HG03025 (cell line): ENCODE measurements around the gene CRYBG2.

ENCODE experiments used
- ATAC-seq: cut with Tn5 transposase; IDR thresholded peaks from one replicate; pipeline ENCODE4 v1.9.1; 2021; ENCODE audit warnings: mild to moderate bottlenecking, moderate library complexity; ENCODE audit not compliant: unreplicated experiment, low FRiP score

CRYBG2 gene

GRCh38 chr1:26370591-26371382 lies 16.9 kb upstream of the CRYBG2 start:
- ATAC-seq: no peak

DNA sequence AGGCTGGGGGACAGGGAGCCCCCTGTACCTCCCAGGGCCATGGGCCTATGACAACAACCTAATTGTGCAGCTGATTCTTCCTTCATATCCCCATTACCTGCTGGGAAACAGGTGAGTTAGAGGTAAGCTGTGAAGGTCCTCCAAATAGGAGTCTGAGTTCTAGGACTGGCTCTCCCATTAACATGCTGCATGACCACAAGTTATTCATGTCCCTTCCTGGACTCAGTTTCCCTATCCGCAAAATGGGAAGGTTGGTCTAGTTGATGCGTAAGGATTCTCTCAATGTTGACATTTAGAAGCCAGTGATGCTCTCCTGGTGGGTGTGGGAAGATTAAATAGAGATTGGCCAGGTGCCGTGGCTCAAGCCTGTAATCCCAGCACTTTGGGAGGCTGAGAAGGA lies 14.6 kb upstream of the CRYBG2 start:
- no peak for ATAC-seq

- no peak for ATAC-seq
Observed at GRCh38 chr1:26368006-26368405, 14.1 kb upstream of the CRYBG2 start.

- no peak for ATAC-seq
Observed at GRCh38 chr1:26367441-26367840, 13.5 kb upstream of the CRYBG2 start.

GRCh38 chr1:26364956-26365355 lies 11.0 kb upstream of the CRYBG2 start:
- ATAC-seq: no peak

DNA sequence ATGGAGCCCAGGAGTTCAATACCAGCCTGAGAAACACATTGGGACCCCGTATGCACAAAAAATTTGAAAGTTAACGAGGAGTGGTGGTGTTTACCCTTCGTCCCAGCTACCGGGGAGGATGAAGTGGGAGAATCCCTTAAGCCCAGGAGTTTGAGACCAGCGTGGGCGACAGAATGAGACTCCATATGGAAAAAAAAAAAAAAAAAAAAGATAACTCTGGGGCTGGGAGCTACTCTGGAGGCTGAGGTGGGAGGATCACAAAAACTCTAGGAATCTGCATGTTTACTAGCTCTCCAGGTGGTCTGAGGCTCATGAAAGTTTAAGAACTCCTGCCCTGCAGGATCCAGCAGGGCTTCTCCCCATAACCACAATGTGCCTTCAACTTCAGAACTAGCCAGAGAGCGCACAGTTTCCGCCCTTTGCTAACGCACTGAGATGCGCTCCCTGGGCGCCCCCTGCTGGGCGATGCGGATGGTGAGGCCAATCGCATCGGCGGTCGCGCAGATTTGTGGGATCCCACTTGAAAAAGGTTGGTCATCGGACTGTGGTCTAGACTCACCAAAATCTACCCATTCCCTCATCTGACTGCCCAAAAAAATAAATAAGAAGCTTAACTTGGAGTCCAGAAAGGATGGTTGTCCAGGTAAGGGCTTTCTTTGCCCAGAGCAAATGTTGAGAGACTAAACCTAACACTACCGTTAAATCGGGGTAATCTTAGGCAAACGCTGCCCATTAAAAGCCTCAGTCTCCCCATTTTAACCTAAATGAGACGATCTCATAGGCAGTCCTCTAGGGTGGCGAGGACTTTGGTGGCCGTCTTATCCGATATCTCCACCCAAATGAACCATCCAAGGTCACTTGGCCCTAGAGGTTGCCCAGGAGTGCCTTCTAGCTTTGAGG lies 9.9 kb upstream of the CRYBG2 start:
- no peak for ATAC-seq

DNA sequence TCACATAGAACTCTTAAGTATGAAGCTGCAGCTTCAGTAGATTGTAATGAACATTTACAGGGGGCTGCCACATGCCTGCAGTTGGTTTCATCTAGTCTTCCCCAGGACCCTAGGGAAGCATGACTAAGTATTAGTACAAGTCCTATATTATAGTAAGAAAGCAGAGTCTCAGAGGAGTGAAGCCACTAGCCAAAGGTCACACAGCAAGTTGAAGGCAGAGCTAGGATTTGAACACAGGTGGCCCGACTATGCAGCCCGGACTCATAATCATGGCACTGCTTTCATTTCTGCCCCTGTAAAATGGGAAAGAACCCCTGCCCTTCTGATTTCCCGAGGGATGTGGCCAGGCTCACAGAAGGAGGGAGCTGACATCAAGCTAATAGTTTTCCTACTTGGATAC lies 8.4 kb upstream of the CRYBG2 start:
- no peak for ATAC-seq

DNA sequence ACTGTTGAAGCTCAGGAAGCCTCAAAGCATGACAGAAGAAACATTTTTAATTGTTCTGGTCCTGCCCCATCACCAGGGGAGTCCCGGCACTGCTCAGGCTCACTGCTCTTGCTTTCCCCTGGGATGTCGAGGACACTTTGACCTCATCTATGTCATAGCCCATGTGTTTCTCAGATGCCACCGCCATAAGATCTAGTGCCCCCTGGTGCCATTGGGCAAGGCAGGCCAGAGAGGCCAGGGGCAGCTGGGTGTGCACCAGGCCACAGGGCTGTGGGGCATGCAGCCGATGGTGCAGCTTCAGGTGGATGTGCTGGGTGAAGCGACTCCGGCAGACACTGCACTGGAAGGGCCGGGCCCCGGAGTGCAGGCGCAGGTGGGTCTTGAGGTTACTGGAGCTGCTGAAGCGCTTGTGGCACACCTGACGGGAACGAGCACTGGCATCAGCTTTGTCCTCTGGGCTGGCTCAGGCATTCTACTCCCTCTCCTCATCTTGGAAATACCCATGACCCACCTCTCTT lies 7.7 kb upstream of the CRYBG2 start:
- no peak for ATAC-seq

GRCh38 chr1:26360807-26361604 lies 7.1 kb upstream of the CRYBG2 start:
- no peak for ATAC-seq

DNA sequence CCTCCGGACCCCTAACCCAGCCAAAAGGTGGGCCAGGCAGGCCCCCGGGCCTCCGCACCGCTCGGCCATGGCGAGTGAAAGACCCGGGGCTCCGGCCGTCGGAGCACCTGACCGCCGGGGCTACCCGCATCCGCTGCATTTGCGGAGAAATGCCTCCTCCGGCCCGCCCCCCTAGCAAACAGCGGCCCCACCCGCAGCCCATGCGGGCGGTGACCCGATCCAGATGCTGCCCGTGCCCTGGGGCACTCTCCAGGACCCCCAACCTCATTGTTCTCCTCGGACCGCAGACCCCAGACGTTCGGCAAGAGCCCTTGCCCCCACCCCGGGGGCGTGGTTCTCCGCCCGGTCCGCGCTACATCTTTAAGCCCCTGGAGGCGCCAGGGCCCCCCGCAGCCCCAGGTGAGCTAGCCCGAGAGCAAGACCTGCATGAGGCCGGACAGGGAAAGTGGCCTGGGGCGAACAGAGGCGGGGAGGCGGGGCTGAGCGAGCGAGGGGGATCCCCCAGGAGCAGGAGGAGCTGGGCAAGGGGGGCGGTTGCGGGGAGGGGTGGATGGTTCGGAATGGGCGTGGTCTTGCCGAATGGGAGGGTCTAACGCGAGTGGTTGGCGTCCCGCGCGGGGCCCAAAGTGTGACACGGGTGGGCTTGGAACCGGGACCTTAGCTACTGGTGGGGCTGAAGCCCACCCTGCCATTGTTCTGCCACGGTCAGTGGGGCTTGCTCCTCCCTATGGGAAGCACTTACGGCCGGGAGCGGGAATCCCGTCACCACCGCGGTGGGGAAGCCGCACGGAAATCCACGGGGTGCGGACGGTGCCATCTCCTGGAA lies 6.3 kb upstream of the CRYBG2 start:
- ATAC-seq: no peak

DNA sequence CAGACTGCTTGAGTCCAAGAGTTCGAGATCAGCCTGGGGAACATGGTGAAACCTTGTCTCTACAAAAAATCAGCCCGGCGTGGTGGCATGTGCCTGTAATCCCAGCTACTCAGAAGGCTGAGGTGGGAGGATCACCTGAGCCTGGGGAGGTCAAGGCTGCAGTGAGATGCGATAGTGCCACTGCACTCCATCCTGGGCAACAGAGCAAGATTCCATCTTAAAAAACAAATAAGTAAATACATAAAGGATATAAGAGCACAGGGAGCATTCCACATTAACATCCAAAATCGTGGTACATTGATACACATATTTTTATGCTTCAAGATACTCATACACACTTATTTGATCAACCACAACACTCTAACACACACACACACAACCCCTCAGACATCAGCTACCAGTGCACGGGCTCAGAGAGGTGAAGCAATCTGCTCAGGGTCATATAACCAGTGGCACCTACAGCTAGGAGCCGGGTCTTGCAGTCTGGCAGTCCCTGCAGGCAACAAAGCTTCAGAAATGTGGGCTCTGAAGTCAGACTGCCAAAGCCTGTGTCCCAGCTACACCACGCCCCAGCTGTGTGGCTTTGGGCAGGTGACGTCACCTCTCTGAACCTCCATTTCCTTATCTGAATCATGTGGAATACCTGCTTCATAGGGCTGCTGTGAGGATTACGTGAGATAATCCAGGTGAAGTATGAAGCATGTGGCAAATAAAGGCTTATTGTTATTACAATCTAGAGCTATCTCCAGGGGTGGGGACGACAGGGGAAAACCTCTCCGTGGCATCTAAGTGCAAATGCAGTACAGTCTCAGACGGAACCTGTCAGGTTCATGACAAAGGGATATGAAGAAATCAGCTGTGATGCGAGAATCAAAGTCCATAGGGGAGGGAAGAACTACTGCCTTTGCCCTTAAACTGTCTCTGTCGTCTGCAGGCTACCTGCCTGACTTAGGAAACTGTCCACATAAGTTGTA lies 4.8 kb upstream of the CRYBG2 start:
- no peak for ATAC-seq

GRCh38 chr1:26357121-26357602 lies 3.2 kb upstream of the CRYBG2 start:
- ATAC-seq: no peak

DNA sequence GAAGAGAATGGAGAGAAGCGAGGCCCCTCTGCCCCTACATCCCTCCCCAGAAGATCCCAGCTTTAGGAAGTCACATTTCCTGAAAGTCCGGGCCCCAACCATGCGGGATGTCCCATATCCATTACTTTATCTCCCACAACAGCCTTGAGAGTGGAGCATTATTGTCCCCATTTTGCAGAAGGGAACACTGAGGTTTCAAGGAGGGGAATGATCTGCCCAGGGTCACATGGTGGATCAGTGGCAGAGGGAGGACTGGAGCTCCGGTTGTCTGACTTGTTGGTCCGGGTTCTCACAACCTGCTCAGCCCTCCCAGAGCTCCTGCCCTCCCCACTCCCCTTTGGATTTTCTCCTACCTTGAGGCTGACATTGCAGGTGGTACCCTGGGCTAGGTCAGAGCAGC lies 2.2 kb upstream of the CRYBG2 start:
- no peak for ATAC-seq

GRCh38 chr1:26354972-26355371 lies 1.0 kb upstream of the CRYBG2 start:
- no peak for ATAC-seq

DNA sequence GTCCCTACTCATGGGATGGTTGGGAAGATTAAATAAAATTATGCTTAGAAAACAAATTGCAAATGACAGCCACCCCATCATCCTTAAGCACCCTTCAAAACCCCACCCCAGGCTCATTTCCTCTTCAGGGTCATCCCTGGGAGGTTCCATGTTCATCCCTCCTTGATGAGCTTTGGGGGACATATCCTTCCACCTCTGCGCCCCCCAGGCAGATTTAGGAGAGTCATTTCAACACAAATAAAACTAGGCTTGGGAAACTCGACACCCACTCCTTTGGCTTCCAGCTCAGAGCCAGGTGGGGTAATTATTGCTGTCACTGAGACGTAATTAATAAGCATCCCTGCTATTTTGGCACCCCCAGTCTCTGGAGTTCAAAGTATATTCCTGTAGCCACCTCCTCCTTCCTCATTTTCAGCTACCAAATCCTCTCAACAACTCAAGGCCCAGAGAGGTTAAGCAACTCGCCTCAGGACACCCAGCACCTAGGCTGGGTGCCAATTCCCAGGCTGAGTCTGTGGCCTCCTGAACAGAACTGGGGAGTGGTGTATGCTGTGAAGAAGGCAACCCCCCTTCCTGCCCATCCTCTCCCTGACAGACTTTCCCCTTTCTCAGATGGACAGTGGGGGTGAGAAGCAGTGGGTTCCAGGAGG lies 595 bp downstream of the CRYBG2 start:
- no peak for ATAC-seq

DNA sequence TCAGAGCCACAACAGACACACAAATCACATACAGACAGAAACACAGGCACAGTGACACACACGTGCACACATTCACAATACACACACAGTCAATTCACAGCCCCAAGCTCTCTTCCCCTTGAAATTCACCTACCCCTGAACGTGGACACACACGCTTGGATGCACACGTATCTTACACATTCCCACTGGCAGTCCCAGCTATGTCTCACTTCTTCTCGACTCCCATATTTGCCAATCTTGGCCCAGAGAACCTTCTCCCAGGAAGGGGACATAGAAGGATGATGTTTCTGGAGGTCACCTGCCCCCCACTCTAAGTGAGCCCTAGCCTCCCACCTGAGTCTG lies 1.6 kb downstream of the CRYBG2 start:
- ATAC-seq: no peak

DNA sequence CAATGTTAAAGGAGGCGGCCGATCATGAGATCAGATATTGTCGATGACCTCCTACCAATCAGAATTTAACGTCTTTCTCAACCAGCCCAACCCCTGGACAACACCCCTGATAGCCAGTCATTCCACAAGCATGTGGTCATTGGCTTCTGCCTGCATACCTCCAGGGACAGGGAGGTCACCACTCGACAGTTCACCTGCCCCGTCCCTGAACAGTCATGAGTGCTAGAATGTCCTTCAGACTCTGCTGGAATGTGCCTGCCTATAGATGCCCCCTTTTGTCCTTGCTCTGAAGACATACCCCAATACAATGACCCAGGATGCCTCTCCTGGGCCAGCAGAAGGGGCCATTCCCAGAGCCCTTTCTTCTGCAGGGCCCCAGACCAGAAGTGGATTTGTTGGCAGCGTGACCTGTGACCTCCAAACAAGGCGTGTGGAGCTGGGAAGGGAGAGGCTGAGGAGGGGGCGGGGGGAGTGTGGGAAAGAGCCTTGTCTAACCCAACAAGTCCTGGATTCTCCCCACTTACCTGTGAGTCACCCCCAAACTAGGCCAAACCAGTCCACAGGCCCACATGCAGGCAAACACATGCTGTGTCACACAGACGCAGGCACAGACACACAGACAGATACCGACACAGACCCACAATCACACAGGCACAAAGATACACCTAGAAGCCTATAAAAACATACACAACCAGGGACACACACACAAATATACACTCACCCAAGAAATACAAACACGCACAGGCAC lies 2.2 kb downstream of the CRYBG2 start:
- no peak for ATAC-seq
